Mononuclear cell (primary cell): Measurements from ENCODE around the gene ZNF763. TPM values are rescaled to one million over a fixed set of nuclear protein-coding genes. Genes with fewer than 3 reads are reported as not detected.
A peak's percentile ranks its signal among the peaks of the same experiment; 100 is the strongest.
"Not testable (repeated sequence)": the region's sequence is repeated elsewhere in the genome, so short reads cannot be mapped to it uniquely, and the experiment has no call there.

Experiments used
- H3K27me3 ChIP-seq: 2 replicates; pipeline ENCODE4 v1.6.0; 2011; ENCODE audit warnings: low read length, control low read depth; ENCODE audit not compliant: insufficient read depth
- H3K4me1 ChIP-seq: 2 replicates; pipeline ENCODE4 v1.5.1; 2011; ENCODE audit warnings: mild to moderate bottlenecking, low read length, control low read depth; ENCODE audit not compliant: insufficient read depth
- H3K4me3 ChIP-seq: 2 replicates; pipeline ENCODE4 v1.5.1; 2011; ENCODE audit warnings: mild to moderate bottlenecking, low read length, moderate library complexity
- H3K9me3 ChIP-seq: 2 replicates; pipeline ENCODE4 v1.5.1; 2011; ENCODE audit warnings: low read depth, mild to moderate bottlenecking, control low read depth, low read length
- total RNA-seq: library from RNA; depleted of rRNA; stranded (reverse); fragments of >200 nt; gene quantifications from one replicate; pipeline ENCODE4 v1.2.3, GENCODE V29; 2012

Gene ZNF763
- total RNA-seq, 1 donor, result 1.7 TPM

GRCh38 chr19:11989112-11989456 lies 24.2 kb downstream of the ZNF763 start:
- H3K27me3 ChIP-seq, result no peaks in the 10 kb centered on the region
- peaks cover 11% of the 10 kb centered on the region for H3K4me1 ChIP-seq
- H3K9me3 ChIP-seq, result no peaks in the 10 kb centered on the region
- peak overlapping the region; percentile 83 for H3K4me3 ChIP-seq

DNA sequence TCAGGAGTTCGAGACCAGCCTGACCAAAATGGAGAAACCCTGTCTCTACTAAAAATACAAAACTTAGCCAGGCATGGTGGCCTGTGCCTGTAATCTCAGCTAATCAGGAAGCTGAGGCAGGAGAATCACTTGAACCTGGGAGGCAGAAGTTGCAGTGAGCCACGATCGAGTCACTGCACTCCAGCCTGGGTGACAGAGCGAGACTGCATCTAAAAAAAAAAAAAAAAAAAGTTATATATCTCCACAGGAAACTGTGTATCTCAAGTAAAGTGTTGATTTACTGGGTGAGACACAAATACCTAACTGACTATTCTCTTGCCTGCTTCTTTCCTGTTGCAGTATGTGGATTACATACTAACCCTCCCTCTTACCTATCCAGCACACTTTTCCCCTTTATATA lies 27.1 kb downstream of the ZNF763 start:
- not testable (repeated sequence) for H3K4me3 ChIP-seq, H3K4me1 ChIP-seq, H3K27me3 ChIP-seq, H3K9me3 ChIP-seq

DNA sequence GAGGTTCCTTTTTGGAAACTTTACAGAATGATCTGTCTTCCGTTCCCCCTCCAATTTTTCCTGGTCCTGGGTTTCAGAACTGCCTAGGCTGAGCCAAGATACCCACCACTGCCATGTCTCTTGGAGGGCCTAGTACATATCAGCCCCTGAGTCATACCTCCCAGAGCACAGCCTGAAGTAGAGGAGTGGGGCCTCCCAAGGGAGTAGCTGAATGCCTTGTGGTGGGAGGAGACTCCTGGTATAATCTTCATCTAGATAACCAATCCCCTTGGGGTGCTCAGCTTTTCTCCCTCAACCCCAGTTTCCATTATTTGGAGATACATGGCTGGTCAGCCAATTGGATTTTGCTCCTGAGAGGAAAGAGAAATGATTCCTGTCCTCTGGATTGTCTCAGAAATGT lies 30.3 kb downstream of the ZNF763 start:
- Histone ChIP-seq H3K4me1 (peaks cover 3% of the 10 kb centered on the region), H3K9me3 (no peaks in the 10 kb centered on the region), H3K4me3 (no peak overlapping the region), H3K27me3 (no peaks in the 10 kb centered on the region)

GRCh38 chr19:12000152-12000981 lies 35.5 kb downstream of the ZNF763 start:
- no peak overlapping the region for H3K4me3 ChIP-seq
- no peaks in the 10 kb centered on the region for H3K9me3 ChIP-seq
- H3K4me1 ChIP-seq, result peaks cover 5% of the 10 kb centered on the region
- H3K27me3 ChIP-seq, result no peaks in the 10 kb centered on the region

DNA sequence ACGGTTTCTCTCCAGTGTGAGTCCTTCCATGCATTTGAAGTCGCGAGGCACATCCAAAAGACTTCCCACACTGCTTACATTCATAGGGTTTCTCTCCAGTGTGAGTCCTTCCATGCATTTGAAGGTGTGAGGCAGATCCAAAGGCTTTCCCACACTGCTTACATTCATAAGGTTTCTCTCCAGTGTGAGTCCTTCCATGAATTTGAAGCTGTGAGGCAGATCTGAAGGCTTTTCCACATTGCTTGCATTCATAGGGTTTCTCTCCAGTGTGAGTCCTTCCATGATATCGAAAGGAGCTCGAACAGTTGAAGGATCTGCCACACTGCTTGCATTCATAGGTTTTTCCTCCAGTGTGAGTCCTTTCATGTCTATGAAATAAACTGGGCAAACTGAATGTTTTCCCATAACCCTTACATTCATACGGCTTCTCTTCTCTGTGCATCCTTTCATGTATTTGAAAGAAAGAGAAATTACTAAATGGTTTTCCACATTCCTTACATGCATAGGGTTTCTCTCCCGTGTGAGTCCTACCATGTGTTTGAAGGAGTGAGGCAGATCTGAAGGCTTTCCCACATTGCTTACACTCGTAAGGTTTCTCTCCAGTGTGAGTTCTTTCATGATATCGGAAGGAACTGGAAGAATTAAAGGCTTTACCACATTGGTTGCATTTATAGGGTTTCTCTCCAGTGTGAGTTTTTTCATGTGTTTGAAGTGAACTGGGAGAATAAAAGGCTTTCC lies 50.3 kb downstream of the ZNF763 start:
- Histone ChIP-seq H3K9me3 (peaks cover 63% of the 10 kb centered on the region), H3K4me3 (no peak overlapping the region)

DNA sequence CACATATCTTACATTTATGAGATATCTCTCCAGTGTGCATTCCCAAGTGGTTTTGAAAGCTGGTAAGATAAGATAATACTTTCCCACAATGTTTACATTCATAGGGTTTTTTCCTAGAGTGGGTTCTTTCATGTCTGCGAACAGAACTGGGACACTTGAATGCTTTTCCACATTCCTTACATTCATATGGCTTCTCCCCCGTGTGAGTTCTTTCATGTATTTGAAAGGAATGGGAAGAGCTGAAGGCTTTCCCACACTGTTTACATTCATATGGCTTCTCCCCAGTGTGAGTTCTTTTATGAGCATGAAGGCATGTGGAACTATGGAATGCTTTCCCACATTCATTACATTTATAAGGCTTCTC lies 50.9 kb downstream of the ZNF763 start:
- peaks cover 63% of the 10 kb centered on the region for H3K9me3 ChIP-seq
- H3K27me3 ChIP-seq, result no peaks in the 10 kb centered on the region
- no peak overlapping the region for H3K4me3 ChIP-seq
- no peaks in the 10 kb centered on the region for H3K4me1 ChIP-seq

More for the DNA sequence above, 50.3 kb downstream of the ZNF763 start:
- Histone ChIP-seq H3K27me3 (no peaks in the 10 kb centered on the region), H3K4me1 (no peaks in the 10 kb centered on the region)

Other genes with a start within 250 kb of the ZNF763 start
- 4.4 TPM for gene ZNF823, start 226.1 kb upstream of the ZNF763 start, total RNA-seq
- gene ZNF441, start 198.0 kb upstream of the ZNF763 start, total RNA-seq, result 7.0 TPM
- 0.94 TPM for gene ZNF491, start 166.5 kb upstream of the ZNF763 start, total RNA-seq
- 9.1 TPM for gene ZNF440, start 150.8 kb upstream of the ZNF763 start, total RNA-seq
- gene ZNF439, start 116.3 kb upstream of the ZNF763 start, total RNA-seq, result 4.8 TPM
- gene ZNF69, start 77.3 kb upstream of the ZNF763 start, total RNA-seq, result 2.3 TPM
- 14.8 TPM for gene ZNF700, start 39.9 kb upstream of the ZNF763 start, total RNA-seq
- 0.63 TPM for gene ZNF433, start 70.6 kb downstream of the ZNF763 start, total RNA-seq
- not detected for gene ZNF878, start 87.9 kb downstream of the ZNF763 start, total RNA-seq
- 32.2 TPM for gene ZNF844, start 99.7 kb downstream of the ZNF763 start, total RNA-seq
- 1.9 TPM for gene ZNF20, start 175.3 kb downstream of the ZNF763 start, total RNA-seq
- gene ZNF625, start 191.7 kb downstream of the ZNF763 start, total RNA-seq, result 1.7 TPM
- 67.0 TPM for gene ZNF136, start 198.1 kb downstream of the ZNF763 start, total RNA-seq